ENCODE measurements around the gene AAGAB. TPM values are rescaled to one million over a fixed set of nuclear protein-coding genes. Genes with fewer than 3 reads are reported as not detected.

The AAGAB gene
- total RNA-seq, 1 experiment from 2014 or later, result 57.0 TPM

DNA sequence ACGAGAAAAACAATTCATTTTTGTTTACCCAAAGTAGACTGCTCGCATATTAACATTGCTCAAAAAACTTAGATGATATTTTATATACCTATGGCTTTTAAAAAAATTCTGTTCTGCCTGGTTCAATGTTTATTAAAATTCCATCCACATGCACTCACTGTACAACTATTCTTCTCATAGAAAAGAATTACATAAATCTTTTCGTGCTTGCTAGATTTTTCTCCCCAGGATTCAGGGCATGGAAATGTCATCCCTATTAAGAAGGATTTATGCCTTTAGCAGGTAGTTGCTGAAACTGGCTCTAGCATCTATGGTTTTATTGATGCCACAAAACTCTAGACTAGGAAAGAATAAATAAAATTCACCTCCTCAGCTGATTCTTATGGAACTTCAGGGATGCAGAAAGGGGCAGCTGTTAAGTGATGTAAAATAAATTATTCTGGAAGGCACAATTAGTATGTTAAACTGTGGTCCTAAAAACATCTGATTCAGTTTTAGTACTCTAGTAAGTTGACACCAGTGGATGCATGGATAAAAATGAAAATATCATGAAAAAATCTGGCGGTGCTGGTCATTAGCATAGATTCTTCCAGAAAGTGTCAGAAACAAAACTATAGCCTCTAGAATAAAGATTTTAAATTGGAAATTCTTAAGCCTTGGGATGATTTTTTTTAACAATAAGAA is 41.6 kb downstream of the AAGAB start:
- no peak for DNase-seq (ENCODE audit: low read depth)

DNA sequence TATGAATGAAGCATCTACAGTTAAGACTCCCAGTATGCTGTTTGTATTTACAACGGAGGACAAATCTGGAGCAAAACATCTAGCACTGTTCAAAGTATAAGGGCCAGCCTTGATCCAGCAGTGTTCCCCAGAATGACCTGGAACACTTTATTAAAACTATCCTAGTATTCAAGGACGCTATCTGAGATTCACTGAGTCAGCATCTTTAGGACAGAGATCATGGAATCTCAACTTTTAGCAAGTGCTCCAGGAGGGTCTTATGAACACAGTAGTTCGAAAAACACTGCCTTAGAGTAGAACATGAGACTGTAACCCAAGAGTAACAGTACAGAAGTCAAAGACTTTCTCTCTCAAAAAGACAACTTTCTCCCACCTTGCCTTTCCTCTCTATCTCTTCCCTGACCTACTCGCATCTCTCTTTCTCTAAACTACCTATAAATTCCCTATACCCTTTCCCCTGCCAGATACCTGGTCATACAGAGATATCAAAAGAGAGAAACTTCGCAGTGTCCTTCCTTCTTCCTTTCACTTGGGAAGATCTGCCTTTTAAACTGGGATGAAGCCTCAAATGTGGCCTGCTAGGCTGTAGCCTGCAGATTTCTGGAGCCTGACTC is 43.8 kb downstream of the AAGAB start:
- no peak for DNase-seq (ENCODE audit: low read depth)

DNA sequence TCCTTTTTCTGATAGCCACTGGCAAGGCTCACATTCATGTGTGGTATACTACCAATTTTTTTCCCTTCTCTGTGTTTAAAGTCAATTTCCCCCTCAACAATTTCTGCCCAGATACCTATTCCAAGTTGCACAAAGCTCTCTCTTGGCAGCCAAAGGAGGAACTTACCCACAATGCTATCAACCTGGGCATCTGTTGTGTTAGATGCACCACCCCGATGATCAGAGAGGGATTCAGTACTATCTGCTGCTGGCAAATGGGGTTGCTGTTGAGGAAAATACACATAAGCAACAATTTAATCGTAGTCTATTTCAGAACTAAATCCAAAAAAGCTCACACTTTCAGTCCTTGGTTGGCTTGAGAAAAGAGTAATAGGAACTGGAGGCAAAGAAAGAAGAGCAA is 46.1 kb downstream of the AAGAB start:
- DNase-seq (ENCODE audit: low read depth), result no peak

DNA sequence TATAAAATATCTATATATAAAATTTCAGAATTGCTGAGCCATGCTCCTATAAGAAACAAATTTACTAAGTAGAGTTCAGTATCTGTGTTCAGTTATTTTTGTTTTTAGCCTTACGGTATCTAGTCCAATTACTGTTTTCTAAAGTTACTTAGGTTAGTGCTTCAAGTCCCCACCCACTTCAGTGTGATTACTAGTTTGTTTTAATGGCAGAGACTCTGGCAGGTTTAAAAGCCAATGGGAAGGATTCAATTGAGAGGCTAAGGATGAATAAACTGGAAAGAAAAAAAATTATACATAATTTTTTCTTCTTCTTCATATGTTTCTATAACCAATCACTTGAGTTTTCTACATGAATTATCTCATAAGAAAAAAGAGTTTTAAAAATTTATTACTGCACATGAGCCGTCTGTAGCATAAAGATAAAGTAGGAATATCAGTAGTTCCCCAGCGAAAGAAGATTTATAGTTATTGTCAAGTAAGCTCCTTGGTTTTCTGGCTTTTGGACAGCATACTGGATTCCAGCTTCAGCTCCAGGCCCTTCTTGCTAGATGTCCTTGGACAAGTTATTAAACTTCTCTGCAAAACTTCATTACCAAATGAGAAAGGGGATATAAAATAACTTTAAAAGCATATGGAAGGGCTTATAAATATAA is 46.8 kb downstream of the AAGAB start:
- DNase-seq (ENCODE audit: low read depth), result no peak

DNA sequence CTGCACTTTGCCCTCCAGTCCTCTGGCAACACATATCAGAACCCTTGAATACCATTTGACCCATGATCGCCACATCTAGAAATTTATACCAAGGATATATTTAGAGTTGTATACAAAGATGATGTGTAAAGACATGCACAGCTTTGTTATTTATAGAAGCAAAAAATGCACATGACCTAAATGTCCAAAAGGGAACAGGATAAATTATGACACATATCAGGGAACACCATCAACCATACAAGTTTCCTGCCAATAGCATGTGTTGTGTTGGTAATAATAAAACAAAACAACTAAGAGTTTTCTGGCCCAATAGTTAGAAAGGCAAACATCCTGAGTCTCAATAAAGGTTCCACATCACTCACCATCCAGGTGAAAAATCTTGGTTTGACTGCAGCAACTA is 51.5 kb downstream of the AAGAB start:
- DNase-seq (ENCODE audit: low read depth), result no peak

DNA sequence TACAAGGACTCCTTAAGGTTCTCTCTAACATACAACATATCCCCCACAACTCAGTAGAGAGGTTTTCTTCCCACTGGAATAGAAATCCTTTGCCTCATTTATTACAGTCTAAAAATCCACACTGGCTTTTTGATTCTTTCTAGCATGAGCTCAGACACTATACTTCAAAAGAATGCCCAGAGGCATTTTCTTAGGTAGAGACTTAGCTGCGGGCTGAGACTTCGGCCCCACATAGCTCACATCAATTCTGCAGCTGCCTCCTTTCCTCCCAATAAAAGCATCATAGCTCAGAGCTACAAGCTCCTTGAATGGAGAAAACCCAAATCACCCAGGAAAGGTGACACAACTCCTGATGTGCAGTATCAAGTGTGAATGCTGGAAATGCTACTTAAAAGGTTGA is 52.4 kb downstream of the AAGAB start:
- DNase-seq (ENCODE audit: low read depth), result no peak

DNA sequence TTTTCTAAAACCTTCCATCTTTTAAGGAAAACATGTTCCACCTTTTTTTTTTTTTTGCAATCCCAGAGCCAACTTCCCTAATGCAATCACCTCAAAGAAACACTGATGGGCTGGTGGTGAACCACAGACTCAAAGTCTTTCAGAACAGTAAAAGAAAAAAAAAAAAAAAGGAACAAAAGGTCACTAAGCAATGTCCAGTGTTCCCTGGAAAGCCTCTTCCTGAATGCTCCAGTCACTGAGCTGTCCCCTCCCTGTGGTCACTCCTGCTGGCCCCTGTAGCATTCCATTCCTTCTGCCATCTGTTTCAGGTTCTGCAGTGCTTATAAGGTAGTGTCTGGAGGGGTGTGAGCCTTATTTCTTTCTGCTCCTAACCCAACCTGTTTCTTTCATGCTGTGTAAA is 53.3 kb downstream of the AAGAB start:
- DNase-seq (ENCODE audit: low read depth), result peak; percentile 85

DNA sequence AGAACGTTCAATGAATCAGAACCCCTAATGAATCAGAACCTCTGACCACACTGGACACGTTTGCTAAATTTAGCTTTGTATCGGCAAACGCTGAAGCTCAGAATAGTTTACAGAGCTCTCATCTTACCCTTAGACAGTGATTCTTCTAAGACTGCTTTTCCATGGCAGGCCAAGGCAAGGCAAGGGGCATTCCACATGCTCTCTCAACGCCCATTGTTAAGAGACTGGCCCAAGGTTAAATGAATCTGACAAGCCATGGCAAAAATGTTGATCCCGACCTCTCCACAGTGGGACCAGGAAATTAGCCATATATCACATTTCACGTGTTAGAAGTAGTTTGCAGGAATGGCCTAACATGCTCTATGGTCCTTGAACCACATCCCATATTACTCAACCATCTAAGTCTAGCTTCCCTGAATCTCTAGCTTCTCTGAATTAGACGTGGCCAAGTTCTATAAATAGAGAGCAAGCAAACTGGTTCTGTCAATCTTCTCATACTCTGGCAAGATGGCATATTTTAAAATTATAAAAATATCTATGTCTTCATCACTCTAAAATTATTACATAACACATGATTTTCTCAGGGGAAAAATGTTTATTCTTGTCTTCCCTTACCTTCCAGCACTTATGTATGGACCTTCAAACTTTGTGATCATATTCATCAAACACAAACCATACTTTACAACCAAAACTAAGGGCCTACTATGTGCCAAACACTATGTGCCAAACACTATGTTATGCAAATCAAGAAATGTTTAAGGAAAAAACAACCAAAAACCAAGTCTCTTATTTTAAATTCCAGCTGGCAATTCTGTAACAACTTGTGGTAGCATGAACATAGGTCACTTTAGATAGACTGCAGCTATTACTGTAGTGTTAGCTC is 54.3 kb downstream of the AAGAB start:
- DNase-seq (ENCODE audit: low read depth), result peak; percentile 95

DNA sequence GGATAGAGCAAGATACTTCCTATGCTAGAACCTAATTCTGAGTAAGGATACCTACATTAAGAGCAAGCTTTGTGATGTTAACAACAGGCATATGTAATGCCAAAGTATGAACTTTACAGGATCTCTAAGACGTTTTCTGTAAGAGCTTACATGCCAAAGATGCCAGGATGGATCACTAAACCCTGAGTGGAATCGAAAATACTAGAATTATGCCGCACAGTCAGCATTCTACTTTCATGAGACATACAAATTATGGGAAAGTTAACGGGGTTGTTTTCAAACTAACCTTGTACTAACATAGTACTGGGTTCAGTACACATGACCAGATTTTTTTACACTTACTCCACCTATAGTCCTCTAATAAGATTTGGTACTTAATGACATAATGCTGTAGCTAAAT is 55.1 kb downstream of the AAGAB start:
- DNase-seq (ENCODE audit: low read depth), result no peak

DNA sequence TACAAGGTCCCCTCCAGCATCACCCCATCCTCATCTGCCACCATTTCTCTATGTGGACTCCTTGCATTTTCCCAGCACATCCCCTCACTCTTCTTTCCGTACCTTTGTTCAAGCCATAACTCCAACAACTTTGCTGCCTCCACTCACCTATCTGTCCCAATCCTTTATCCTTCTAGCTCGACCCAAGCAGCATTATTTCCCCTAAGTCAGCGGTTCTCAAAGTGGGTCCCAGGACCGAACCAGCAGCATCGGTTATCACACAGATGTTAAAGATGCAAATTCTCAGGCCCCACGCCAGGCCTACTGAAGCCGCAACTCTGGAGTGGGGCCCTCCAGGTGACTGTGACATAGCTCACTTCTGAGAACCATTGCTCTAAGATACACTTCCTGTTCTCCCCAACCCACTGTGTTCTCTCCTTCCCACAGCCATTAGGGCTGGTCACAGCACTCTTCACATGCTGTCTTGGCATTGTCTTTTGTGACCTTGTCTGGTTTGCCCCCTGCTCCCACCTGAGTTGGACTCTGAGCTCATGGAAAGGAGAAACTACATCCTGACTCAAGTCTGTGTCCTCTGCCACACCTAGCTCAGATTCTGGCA is 56.2 kb downstream of the AAGAB start:
- DNase-seq (ENCODE audit: low read depth), result no peak

DNA sequence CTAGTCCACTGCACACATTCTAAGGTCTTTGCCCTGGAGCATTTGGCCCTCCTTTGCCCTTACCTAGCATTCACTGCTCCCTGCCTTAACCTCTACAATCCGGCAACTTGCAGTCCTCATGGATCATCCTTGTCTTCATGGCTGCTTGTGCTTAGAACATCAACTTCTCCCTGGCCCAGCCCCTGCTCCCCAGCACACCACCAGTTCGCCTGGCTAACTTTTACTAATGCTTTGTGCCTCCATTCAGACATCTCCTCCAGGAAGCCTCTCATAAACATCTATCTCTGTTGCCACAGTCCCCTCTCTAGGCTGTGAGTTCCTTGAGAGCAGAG is 57.1 kb downstream of the AAGAB start:
- DNase-seq (ENCODE audit: low read depth), result no peak

DNA sequence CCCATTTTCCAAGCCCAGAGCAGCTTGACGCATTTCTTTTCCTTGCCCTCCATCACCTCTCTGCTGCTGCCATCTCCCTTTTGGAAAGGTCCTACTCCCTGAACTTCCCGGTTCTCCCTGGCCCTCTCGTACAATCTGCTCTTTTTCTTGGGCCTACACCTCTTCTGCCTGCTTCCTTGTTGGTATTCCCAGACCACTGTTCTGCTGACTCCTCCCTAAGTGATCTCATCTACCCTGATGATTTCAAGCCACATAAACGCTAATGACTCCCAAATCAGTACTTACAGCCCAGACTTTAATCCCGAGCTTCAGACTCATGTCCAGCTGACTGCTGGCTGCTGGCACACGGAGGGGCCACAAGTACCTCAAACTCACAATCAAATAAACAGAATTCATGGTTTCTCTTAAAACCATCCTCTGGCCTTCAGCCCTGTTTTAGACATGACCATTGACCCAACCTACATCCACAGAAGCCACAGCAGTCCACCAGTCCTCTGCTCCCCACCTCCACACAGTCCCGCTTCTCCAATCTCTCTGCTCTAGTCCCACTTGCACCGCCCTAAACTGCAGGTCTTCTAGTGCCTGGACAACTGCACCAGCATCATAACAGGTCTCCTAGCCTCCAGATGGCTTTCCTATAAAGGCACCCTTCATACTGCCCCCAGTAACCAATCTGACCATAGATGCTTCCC is 57.6 kb downstream of the AAGAB start:
- peak; percentile 89 for DNase-seq (ENCODE audit: low read depth)

DNA sequence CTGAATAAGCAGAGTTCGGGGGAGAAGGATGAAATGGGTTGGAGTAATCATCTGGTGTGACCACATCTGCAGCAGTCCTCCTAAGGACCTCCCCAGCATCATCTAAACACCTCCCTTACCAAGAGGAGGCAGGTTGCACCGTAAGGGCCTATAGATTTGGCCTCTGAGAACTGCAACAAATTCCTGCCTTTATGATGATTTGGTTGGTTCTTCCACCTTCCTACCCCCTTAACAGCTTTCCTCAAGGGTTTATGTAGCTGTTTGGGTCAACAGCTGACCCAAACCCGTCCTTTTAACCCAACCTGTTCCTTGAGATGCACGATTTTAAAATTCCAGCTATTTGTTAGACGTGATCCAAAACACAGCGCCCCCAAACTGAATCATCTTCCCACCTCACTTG is 58.2 kb downstream of the AAGAB start:
- no peak for DNase-seq (ENCODE audit: low read depth)

DNA sequence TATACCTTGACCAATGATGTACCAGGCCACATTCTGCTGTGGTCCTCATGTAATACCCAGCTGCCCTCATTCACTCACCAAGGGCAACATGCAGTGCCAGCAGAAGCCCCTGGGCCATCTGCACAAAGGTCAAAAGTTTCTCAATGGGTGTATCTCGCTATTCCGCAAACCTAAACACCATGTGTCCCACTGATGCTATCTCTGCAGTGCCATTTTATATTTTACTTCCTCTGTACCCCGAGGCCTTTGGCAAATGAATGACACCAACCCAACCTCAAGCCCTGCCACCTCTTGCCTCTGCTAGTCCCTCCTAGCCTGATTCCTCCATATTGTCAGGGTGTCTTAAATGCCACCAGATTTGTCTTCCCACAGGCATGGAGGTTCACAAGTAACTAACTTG is 59.2 kb downstream of the AAGAB start:
- DNase-seq (ENCODE audit: low read depth), result no peak

DNA sequence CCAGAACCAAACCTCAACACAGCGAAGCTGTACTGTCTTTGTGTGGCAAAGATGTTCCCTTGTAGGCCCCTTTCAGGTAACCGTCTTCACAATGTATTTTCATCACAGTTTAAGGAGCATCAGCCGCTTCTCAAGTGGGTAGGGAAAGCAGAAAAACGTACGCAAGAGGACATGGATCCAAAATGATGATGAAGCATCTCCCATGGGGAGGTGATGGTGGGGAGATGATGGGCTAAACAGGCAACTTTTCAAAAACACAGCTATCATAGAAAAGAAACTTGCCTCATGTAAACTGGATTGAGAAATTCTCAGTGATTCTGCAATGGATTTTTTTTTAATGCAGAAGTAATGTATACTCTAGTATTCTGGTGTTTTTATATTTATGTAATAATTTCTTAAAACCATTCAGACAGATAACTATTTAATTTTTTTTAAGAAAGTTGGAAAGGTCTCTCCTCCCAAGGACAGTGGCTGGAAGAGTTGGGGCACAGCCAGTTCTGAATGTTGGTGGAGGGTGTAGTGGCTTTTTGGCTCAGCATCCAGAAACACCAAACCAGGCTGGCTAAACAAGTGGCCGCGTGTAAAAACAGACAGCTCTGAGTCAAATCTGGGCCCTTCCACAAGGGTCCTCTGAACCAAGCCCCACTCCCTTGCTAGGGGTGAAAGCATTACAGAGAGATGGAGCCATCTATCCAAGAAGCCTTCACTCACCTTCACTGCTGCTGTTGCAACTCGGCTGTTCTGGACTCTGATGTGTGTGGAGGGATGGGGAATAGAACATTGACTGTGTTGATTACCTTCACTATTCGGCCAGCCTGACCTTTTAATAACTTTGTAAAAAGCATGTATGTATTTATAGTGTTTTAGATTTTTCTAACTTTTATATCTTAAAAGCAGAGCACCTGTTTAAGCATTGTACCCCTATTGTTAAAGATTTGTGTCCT is 60.0 kb downstream of the AAGAB start:
- no peak for DNase-seq (ENCODE audit: low read depth)

DNA sequence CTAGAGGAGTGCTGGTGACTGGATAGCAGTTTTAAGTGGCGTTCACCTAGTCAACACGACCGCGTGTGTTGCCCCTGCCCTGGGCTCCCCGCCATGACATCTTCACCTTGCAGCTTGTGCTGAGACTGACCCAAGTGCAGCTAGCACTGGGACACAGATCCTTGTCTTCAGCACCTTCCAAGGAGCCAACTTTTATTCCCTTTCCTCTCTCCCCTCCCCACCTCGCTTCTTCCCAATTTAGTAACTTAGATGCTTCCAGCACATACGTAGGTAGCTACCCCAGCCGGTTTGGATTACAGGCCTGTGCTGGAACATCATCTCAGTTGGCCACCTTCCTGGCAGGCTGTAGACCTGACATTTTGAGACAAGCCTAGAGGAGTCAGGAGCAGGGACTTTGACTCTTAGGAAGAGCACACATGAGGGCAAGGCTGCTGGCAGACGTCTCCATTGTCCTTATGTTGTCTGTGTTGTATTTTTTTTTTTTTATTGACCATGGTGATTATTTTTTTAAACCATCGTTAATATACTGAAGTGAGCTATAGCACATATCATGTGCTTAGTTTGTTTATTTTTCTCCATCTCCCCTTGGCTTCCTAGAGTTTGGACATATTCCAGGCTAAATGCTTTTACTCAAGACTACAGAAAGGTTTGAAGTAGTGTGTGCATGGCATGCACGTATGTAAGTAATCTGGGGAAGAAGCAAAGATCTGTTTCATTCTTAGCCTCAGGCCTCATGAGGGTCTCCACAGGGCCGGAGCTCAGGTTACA is 61.1 kb downstream of the AAGAB start:
- DNase-seq (ENCODE audit: low read depth), result no peak

DNA sequence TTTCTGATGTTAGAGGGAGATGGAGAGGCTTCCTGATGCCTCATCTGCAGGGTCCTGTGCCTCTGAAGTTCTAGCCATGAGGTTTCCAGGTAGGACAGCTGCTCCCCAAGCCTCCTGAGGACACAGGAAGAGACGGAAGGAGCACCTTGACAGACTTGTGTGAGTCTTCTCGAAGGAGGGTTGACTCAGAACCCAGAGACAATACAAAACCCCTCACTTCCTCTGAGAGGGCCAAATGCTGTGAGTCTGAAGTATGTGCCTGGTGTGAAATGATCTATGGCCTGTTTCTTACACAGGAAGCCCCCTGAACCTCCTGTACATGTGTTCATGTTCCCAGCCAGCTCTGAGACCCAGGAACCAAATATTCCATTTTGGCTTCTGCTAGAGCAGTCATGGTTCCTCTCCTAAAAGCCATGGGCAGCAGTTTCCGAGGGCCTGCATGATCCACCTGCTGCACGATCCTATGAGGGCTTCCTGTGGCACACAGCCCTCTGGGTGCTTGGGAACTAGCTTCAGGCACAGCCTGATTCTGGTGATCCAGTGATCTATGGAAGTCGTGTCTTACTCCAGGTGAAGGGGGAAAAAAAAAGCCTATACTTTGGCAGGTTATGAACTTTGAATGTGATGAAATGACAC is 62.2 kb downstream of the AAGAB start:
- no peak for DNase-seq (ENCODE audit: low read depth)

DNA sequence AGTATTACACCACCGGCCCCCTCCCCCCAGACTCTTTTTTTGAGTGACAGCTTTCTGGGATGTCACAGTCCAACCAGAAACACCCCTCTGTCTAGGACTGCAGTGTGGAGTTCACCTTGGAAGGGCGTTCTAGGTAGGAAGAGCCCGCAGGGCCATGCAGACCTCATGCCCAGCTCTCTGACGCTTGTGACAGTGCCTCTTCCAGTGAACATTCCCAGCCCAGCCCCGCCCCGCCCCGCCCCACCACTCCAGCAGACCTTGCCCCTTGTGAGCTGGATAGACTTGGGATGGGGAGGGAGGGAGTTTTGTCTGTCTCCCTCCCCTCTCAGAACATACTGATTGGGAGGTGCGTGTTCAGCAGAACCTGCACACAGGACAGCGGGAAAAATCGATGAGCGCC is 63.6 kb downstream of the AAGAB start:
- DNase-seq (ENCODE audit: low read depth), result no peak

DNA sequence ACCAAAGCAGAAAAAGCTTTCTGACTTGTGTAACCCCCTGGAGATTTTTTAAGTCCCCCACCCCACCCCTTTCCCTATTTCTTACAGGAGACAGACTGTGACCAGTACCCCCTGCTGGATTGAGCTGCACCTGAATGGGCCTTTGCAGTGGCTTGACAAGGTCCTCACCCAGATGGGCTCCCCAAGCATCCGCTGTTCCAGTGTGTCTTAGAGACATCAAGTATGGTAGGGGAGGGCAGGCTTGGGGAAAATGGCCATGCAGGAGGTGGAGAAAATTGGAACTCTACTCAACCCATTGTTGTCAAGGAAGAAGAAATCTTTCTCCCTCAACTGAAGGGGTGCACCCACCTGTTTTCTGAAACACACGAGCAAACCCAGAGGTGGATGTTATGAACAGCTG is 64.1 kb downstream of the AAGAB start:
- DNase-seq (ENCODE audit: low read depth), result no peak
